ENCODE results near the gene PHC3.
"Not testable (repeated sequence)": the region's sequence is repeated elsewhere in the genome, so short reads cannot be mapped to it uniquely, and the experiment has no call there.

PHC3 gene

GRCh38 chr3:170117134-170117533, 64.4 kb downstream of the PHC3 start:
- DNase-seq: no peak

- DNase-seq: not testable (repeated sequence)
Measured at GRCh38 chr3:170114165-170114564, 67.4 kb downstream of the PHC3 start.

GRCh38 chr3:170111147-170111771, 70.3 kb downstream of the PHC3 start:
- no peak for DNase-seq

GRCh38 chr3:170109579-170110293, 71.8 kb downstream of the PHC3 start:
- DNase-seq: no peak

GRCh38 chr3:170108955-170109354, 72.6 kb downstream of the PHC3 start:
- no peak for DNase-seq

GRCh38 chr3:170107941-170108340, 73.6 kb downstream of the PHC3 start:
- no peak for DNase-seq

GRCh38 chr3:170102431-170102830, 79.1 kb downstream of the PHC3 start:
- DNase-seq: no peak

GRCh38 chr3:170100944-170101343, 80.6 kb downstream of the PHC3 start:
- DNase-seq: no peak

- DNase-seq: no peak
Measured at GRCh38 chr3:170098753-170099152, 82.8 kb downstream of the PHC3 start.

- no peak for DNase-seq
Measured at GRCh38 chr3:170096342-170096741, 85.2 kb downstream of the PHC3 start.

GRCh38 chr3:170095771-170096170, 85.8 kb downstream of the PHC3 start:
- DNase-seq: no peak

GRCh38 chr3:170092907-170093306, 88.6 kb downstream of the PHC3 start:
- no peak for DNase-seq

GRCh38 chr3:170090601-170090981, 90.9 kb downstream of the PHC3 start:
- no peak for DNase-seq

GRCh38 chr3:170089862-170090600, 91.5 kb downstream of the PHC3 start:
- DNase-seq: no peak

GRCh38 chr3:170085396-170085795, 96.1 kb downstream of the PHC3 start:
- no peak for DNase-seq

- DNase-seq: no peak
Measured at GRCh38 chr3:170083343-170083742, 98.2 kb downstream of the PHC3 start.

GRCh38 chr3:170081079-170081741, 100.3 kb downstream of the PHC3 start:
- DNase-seq: no peak

- DNase-seq: no peak
Measured at GRCh38 chr3:170080605-170081004, 100.9 kb downstream of the PHC3 start.

GRCh38 chr3:170079536-170080165, 101.9 kb downstream of the PHC3 start:
- DNase-seq: no peak

GRCh38 chr3:170078620-170079281, 102.8 kb downstream of the PHC3 start:
- no peak for DNase-seq

GRCh38 chr3:170077361-170077760, 104.2 kb downstream of the PHC3 start:
- DNase-seq: no peak

- no peak for DNase-seq
Measured at GRCh38 chr3:170076715-170077238, 104.8 kb downstream of the PHC3 start.
